PFSK-1 (cell line): ENCODE data around the gene KRTAP6-3.

Source experiments
- FOXP2 ChIP-seq: optimal IDR thresholded peaks from 2 replicates; pipeline ENCODE3; 2011; ENCODE audit warnings: borderline replicate concordance, control low read depth, inconsistent platforms; ENCODE audit not compliant: insufficient read depth; ENCODE audit errors: extremely low read length, extremely low read depth
- POLR2AphosphoS5 ChIP-seq: IDR thresholded peaks from 2 replicates; pipeline ENCODE4 v1.6.1; 2012; ENCODE audit warnings: low read depth, mild to moderate bottlenecking, control low read depth, low read length, moderate library complexity
- SIN3A ChIP-seq: IDR thresholded peaks from 2 replicates; pipeline ENCODE4 v1.6.1; 2012; ENCODE audit warnings: mild to moderate bottlenecking, low read length, moderate library complexity, borderline replicate concordance; ENCODE audit not compliant: insufficient read depth
- TAF1 ChIP-seq: IDR thresholded peaks from 2 replicates; pipeline ENCODE4 v1.6.1; 2012; ENCODE audit warnings: low read length, control low read depth, borderline replicate concordance; ENCODE audit not compliant: insufficient read depth
- TF ChIP-seq, protein P1 (sequence below), 2 experiments: IDR thresholded peaks; 2 replicates each; pipeline versions ENCODE4 v1.6.1 to v1.8.0; 2011 to 2012; ENCODE audit warnings: low read depth in 2 of 2, low read length in 2 of 2, control low read depth in 1 of 2, inconsistent platforms in 1 of 2, mild to moderate bottlenecking in 1 of 2, moderate library complexity in 1 of 2; ENCODE audit not compliant: insufficient read depth in 1 of 2

DNA sequence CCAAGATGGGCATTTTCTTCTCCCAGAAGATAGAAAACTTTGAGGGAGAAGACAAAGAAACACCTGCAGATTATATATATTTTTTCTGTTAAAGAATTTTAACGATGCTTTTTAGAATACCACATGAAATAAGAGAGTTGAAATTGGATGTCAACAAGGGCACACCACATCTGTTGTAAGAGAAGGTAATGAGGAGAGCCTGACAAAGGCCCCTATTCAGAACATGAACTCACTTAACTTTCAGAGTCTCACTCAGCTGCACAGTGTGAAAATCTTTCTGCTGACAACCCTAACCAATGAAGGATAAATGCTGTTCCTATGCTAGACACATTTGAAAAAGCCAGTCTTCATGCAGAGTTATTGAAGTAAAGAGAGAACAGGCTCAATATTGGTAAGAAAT, 9.4 kb upstream of the KRTAP6-3 start:
- no peak for TF ChIP-seq POLR2AphosphoS5
- no peak for TF ChIP-seq TAF1
- TF ChIP-seq FOXP2 = no peak
- TF ChIP-seq, protein P1, sequence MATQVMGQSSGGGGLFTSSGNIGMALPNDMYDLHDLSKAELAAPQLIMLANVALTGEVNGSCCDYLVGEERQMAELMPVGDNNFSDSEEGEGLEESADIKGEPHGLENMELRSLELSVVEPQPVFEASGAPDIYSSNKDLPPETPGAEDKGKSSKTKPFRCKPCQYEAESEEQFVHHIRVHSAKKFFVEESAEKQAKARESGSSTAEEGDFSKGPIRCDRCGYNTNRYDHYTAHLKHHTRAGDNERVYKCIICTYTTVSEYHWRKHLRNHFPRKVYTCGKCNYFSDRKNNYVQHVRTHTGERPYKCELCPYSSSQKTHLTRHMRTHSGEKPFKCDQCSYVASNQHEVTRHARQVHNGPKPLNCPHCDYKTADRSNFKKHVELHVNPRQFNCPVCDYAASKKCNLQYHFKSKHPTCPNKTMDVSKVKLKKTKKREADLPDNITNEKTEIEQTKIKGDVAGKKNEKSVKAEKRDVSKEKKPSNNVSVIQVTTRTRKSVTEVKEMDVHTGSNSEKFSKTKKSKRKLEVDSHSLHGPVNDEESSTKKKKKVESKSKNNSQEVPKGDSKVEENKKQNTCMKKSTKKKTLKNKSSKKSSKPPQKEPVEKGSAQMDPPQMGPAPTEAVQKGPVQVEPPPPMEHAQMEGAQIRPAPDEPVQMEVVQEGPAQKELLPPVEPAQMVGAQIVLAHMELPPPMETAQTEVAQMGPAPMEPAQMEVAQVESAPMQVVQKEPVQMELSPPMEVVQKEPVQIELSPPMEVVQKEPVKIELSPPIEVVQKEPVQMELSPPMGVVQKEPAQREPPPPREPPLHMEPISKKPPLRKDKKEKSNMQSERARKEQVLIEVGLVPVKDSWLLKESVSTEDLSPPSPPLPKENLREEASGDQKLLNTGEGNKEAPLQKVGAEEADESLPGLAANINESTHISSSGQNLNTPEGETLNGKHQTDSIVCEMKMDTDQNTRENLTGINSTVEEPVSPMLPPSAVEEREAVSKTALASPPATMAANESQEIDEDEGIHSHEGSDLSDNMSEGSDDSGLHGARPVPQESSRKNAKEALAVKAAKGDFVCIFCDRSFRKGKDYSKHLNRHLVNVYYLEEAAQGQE (IDR thresholded peaks at IDR 0.05; ENCODE audit: insufficient read depth in 1 of 2, low read depth in 2 of 2, low read length in 2 of 2) = no peak
- no peak for TF ChIP-seq SIN3A
